HG02798 (cell line): Measurements from ENCODE around the gene FSIP1.

ENCODE experiments used
- ATAC-seq: cut with Tn5 transposase; IDR thresholded peaks from one replicate; pipeline ENCODE4 v1.9.1; 2021; ENCODE audit warnings: mild to moderate bottlenecking; ENCODE audit not compliant: unreplicated experiment, poor library complexity

FSIP1 gene

DNA sequence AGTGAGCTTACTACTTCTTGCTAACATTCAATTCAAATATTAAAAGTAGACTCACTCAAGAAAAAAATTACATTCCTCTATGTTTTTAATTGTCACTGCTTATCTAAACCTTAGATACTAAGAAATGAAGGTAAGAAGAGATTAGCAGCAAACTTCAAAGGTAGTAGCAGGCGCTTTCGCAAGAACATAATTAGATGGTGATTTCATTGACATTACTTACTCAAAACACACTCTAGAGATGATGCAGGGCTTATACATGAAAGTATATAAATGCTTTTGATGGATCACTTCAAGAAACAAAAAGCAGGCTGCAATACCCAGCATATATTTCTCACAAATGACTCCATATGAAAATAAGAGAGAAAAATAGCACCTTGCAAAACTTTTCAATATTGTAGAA, 86.8 kb downstream of the FSIP1 start:
- ATAC-seq, result no peak

DNA sequence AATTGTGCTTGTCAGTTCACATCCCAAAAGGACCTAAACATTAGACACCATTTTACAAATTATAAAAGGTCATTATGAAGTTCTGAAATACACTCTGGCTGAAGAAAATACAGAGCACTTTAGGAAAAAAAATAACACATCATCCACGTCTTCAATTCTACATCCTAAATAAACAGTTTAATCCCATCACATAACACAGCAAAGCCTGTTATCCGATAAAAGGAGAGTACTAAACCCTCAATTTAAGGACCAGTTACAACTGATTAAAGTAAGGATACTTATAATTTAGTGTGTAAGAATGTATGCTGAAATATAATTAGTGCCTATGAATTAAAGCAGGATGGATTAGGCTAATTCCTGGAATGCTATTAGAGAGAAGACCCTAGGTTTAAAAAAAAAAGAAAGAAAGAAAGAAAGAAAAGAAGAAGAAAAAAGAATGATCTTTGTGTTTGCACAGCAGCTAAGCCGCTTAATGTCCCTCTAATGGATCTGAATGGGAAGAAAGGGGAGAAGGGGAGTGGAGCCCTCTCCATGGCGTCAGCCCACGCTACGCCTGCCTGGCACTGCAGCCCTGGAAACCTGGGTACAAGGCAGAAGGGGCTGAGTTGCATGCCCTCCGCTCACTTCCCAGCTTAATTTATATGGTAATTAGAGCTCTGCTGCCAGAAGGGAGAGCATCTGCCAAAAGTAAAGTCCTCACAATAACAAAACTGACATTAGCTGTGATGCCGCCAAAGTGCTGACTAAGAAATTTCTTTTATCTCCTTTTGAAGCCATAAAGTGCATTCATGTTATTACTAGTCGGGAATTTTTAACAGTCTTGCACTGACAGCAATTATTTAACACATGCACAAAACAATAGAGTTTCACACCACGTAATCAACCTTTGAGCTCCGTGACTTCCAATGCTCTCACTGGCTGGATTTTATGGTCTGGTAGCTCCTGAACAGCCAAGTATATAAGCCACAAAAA, 90.0 kb downstream of the FSIP1 start:
- ATAC-seq, result no peak

DNA sequence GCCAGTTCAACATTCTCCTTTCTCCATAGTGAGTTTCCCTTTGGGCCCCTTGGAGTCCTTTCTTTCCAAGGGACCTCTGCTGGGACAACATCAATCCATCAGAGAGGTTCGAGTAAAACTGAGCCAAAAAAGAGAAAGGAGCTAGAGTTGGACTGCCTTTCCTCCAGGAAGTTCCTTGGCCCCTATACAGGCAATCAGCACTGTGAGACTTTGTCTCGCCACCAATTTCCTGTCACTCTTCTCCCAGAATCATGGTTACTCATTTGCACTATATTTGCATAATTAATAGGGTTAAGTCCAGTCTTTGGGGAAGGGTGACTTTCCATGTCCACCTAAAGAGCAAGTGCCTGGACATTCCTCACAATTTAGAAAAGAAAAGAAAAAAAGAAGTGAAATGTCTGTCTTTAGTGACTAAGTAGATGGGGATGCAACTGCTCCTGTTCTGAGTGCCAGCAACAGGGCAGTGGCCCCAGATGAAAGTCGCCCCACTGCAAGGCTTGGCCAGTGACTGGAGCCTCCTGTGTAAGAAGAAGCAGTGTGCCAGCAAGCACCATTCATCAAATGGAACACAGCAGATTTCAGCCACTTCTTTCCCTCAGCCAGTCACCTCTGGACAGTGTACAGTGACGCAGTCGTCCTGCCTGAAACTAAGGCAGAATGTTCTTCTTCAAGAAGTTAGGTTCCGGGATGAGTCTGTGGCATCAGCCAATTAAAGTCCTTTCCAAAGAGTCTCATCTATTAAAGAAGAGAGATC, 91.6 kb downstream of the FSIP1 start:
- ATAC-seq, result no peak

DNA sequence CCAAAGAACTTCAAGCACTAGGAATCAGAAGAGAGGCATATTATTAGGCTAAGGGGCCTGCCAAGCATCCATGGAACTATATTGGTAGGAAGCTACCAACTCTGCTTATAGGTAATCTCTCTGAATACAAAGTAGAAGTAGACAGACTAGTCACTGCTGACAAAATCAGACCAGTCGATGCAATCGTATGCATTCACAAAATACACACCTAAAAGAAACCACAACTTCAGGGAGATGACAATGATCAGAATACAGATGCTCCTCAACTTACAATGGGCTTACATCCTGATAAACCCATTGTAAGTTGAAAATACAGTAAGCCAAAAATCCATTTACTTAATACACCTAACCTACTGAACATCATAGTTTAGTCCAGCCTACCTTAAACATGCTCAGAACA, 94.7 kb downstream of the FSIP1 start:
- no peak for ATAC-seq

DNA sequence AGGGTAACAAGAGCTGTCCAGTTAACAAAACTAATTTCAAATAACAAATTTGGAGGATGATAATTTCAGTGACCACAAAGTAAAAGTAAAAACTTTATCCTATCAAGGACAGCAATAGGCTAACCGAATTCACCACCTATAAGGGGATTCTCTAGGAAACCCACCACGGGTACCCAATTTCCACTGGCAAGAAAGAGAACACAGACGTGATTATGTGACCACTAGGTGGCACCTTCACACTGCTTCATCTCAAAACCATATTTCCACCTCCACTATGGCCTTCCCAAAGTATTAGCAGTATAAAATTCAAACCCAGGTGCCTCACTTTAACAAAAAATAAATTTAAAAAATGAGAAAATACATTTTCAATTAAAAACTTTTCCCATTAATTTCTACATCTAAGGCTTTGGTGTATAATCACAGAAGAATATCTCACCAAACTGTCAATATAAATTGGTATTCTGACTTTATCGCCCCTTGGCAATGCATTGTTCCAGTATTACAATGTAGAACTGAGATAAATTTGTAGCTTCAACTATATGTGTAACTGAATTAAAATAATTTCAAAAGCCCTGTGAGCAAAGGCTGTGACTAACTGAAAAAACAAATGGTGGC, 96.5 kb downstream of the FSIP1 start:
- ATAC-seq, result no peak

DNA sequence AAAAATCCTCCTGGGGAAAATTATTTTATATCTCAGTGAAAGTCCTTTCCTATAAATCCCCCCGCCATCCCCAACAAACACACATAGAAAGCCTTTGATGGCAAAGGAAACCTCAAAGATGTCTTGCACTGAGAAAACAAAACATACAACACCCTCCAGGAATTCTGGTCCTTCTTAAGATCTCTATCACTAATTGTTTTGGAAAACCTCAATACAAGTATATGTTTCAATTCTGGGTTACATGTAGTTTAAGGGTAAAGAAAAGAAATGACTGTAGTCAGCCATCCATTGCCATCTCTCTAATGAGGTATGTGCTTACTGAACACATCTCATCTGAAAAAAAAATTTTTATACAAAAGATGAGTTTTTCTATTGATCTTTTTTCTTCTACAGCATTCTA, 97.3 kb downstream of the FSIP1 start:
- no peak for ATAC-seq

DNA sequence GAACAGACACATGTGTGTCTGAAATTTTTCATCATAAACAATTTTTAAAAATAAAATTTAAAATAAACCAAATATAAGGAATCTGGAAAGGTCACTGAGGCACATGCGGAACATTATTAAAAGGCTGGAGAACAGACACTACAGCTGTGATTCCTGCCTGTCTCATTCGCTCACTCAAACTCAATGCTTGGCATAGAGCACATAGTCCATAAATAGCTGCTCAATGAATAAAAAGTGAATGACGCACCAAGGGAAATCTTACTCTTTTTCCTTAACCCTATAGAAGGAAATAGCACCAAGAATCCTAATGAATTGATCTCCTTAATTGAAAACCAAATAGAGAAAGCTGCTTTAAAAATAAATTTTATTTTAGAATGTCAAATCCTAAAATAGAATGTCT, 98.4 kb downstream of the FSIP1 start:
- ATAC-seq, result no peak

DNA sequence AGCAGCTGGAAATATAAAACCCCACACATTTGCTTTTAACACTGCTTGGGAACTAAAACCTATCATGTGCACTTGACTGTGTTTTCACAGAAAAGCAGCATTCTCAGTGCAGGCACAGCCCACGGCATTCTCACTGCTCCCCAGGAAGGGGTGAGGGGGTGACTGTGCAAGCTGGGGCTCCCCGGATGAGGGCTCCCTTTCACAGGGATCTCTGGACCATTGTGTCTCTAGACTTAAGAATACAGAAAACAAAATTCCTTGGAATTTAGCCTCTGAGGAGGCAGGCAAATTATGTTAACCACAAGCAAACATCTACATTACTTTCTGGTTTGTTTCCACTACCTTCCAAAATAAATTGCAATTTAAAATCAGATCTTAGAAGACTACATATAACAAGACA, 100.3 kb downstream of the FSIP1 start:
- no peak for ATAC-seq

DNA sequence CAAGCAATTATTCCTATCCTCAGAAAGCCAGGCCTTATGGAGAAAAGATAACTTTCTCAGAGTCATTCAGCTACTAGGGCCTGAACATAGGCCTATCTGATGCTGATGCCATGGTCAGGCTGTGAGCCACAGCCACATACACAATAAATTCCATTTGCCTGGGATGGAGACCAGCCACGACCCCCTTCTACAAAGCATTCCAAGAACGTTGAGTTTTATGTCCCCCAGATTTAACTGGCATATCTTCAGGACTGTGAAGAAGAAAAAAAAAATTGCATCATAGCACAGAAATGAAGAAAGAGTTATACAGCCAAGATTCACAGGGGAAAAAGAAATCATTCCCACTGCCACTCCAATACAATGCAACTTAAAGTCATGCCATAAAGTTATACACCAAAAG, 101.8 kb downstream of the FSIP1 start:
- ATAC-seq, result no peak

DNA sequence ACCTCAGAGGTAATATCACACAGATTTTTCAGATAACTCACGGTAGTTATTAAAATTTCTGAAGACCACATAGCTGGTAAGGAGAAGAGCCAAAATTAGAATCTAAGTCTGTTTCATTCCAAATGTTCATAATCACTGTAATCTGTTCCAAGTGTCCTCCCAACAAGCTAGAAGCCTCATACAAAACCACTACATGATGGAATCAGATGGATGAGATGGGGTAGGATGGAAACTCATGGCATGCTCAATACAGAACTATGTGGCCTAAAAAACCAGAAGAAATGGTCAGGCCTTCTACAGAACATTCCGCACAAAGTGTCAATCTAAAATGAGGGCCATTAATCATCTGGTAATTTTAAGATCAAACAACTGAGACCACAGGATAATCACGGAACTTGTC, 110.0 kb downstream of the FSIP1 start:
- ATAC-seq, result no peak

DNA sequence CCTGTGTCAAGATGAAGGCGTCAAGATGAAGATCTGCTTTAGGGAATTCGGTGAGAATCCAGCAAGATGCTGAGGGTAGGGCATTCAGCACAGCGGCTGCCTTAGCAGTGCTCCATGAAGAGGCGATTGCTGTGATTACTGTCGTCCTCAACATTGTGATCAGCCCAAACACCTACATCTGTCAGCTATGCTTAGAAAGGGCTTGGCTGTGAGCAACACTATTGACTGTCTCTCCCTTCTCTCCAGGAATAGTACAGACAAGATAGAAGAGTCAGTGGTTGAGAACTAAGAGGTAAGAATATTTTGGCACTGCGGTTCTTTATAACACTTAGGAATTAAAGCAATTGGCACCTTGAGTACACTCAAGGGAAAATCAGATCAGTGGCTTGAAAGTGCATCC, 110.5 kb downstream of the FSIP1 start:
- ATAC-seq, result no peak

DNA sequence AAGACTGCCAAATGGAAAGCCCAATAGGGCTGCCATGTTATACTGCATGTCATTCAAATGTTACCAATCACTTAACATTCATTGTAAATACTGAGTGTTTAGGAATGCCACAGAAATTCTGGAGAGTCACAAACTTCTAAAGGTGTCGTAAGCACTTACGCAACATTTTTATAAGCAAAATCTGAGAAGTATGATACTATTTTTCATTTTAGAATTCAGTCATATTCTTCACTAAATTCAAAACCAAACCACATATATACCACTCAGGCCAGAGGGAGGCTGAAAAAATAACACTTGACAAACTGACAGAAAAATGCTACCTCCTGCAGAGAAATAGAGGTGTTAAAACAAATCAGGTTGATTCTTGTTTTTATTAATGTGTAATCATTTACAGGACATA, 112.0 kb downstream of the FSIP1 start:
- no peak for ATAC-seq

DNA sequence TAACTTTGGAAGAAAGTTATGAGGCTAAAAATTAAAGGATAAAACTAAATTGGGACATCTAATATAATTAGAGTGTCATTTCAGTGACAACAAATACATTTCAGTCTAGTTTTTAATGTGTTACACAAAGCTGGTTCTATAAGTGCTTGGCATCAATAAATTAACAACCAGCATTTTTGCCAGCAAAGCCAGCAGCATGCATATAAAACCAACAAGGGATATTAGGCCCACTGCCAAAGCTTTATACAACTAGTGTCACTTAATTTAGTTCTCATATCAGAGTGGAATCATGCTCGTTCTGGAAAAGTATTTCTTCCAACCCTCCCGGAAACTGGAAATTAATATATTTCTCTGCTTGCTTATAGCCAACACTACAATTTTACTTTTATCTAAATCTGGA, 113.0 kb downstream of the FSIP1 start:
- ATAC-seq, result no peak

DNA sequence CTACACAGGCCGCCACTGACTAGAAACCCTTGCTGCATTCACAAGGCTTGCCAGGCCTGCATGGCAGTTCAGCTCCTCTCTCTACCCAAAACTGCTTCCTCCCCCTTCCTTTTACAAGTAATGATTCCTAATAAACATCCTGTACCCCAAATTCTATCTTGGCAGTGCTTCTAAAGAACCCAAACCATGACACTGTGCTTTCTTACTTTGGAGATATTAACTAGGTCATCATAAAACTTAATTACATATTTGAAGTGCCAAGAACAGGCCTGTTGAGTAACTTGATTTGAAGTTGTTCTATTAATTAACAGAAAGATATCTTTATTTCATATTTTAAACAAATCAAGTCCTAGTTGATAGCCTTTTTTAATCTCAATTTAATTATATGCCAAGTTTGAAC, 113.4 kb downstream of the FSIP1 start:
- no peak for ATAC-seq

DNA sequence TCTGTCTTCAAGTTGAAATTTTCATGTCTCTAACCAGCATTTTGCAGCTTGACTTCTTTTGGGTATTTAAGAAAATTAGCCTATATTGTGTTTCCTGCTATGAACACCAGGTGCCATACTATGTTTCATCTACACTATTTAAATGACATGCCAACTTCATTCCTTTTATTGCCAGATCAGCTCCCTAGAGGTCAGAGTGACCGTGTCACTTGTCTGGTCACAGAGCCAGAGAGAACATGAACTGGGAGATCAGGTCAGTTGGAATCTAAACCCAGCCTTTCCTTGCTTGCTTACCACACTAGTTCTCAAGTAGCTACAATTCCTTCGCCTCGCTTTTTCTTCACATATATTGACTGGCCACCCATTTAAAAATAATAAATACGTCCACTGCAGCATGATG, 114.2 kb downstream of the FSIP1 start:
- ATAC-seq, result no peak

DNA sequence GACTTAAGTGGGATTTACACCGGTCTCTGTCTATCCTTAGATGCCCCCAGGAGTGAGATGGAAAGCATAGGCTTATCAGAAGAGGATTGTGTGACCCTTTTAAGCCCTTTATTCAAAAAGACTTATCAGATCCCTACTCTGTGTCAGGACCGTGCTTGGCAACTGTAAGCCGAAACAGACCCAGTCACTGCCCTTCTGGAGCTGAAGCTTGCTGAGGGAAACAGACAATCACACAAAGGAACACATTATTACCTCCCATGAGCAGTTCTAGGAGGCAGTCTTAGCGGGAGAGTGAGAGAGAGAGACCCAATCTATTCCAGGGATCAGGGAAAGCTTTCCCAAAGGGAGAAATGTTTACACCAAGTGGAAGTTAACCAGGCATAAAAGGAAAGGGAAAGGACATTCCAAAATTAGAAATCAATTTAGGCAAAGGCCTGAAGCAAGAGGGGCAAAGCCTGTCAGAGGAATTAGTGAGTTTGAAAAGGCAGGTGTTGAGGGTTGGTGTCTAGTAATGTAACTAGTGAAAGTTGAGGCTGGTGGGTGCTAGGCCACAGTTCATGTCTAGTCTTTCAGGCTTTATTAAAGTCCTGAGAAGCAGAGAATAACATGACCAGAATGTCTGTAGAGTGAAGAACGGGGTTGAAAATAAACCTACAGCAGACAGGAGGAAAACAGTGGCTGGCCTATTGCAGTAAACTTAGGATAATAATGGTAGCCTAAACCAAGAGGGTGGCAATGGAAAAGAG, 115.1 kb downstream of the FSIP1 start:
- ATAC-seq, result no peak

DNA sequence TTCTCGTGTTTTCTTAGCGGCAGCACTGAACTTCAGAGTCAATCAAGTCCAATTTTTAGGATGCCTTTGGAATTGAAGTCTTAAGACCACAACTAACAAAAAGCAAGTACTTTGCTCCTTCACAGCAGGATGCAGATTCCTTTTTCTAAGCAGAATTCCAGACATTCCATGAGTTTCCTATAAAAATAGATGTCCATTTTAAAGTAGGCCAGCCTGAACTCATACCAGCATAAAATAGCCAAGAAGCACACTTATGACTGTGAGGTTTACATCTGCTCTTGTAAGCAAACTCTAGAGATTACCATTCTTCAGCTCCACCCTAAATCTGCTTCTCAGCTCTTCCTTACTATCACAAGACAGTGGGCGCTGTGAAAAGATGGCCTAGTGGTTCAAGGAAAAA, 116.0 kb downstream of the FSIP1 start:
- no peak for ATAC-seq

DNA sequence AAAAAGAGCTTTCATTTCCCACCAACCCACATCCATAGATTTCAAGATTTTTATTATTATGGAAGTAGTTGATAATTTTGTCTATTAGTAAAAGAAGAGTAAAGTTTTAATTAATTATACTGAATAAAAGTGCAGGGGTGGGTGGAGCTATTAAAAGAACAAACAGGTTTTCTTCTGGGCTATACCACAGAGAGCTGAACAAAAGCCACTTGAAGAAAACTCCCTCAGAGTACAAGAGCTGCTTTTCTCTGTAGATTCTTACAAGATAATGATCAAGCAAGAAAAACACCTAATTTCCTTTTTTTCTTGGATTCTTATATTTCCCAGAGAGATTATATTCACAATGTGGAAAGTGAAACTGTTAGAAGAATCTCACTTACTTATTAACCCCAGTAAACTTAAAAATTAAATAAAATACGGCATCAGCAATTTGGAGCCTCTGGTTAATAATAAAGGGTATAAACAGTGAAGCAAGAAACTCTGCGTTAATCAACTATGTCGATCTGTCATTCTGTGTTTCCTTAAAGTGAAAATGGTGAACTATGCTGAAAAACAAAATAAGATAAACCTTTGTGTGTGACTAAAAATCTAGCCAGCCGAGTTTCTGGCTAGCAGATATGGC, 116.9 kb downstream of the FSIP1 start:
- no peak for ATAC-seq

DNA sequence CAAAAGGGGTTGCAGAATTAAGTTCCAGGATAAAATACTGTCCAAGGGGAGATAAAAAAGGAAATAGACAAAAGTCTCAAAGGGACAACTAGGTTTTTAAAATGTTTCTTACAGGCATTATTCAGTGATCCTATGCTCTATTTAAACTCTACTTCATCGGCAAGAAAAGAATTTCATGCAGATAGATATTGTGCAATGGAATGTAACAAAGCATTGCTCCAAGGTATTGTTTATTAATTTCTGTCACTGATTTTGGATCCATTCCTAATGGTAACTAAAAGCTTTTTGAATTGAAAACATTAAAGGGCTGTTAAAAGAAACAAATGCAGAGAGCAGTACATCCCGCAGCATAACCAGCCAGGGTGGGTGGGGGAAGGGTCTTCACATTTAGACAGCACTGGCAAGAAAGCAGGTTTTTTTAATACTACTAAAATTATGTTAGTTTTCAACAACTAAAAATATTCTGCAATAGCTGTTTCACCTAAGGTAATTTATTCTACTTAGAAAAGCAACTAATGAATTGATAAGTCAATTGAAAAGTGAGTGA, 118.9 kb downstream of the FSIP1 start:
- ATAC-seq, result no peak

DNA sequence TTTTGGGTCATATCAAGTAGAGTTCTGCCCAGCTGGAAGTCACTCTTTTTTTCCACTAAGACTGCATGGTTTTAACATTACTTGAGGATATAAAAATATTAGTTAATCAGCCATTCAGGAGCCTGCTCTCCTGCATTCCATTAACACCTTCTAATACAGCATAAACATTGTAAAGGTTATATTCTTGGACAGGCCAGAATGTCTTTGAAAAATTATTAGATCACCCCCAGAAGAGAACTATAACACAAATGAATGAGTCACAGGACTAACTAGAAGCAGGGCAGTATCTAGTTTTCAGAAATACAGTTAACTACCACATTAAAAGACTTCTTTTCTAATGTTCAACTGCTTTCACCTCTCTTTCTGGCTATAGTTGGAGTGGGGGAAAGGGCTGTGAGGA, 120.9 kb downstream of the FSIP1 start:
- no peak for ATAC-seq
